GM18526 (cell line): Measurements from ENCODE around the gene FIBP.

Experiments used
- POLR2A ChIP-seq: IDR thresholded peaks from 3 replicates; pipeline ENCODE4 v1.6.1; 2011; ENCODE audit not compliant: insufficient read length; ENCODE audit errors: extremely low read depth

The FIBP gene

DNA sequence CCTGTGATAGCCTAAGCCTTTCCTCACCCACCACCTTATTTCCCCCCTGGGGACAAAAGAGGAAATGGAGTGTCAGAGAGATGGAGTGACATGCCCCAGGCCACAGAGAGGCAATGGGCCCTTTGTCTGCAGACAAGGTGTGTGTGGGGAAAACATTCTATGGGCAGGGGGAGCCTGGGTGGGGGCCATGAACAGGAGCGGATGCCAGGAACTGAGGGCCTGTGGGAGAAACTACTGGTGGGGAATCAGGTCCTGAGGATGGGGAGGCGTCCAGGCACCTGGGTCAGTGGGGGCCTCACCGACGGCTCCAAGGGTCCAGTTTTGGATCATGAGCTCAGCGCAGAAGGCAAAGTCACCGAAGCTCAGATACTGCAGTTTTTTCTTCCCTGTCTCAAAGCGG, 3.0 kb downstream of the FIBP start:
- no peak for TF ChIP-seq POLR2A

- TF ChIP-seq POLR2A, result no peak
Measured at GRCh38 chr11:65884716-65885092, 3.6 kb downstream of the FIBP start.

GRCh38 chr11:65883786-65884715, 4.2 kb downstream of the FIBP start:
- no peak for TF ChIP-seq POLR2A

DNA sequence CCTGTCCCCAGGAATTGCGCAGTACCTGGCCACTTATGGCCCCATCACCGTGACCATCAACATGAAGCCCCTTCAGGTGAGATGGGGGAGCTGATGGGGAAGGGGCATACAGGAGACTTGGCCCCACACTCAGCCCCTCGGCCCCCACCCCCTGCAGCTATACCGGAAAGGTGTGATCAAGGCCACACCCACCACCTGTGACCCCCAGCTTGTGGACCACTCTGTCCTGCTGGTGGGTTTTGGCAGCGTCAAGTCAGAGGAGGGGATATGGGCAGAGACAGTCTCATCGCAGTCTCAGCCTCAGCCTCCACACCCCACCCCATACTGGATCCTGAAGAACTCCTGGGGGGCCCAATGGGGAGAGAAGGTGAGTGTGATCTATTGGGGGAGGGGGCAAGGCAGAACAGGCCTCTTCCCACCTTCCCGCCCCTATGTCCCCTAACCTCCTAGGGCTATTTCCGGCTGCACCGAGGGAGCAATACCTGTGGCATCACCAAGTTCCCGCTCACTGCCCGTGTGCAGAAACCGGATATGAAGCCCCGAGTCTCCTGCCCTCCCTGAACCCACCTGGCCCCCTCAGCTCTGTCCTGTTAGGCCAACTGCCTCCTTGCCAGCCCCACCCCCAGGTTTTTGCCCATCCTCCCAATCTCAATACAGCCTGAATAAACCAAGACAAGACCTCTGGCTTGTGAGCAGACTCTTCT, 5.1 kb downstream of the FIBP start:
- no peak for TF ChIP-seq POLR2A

GRCh38 chr11:65882120-65883057, 5.9 kb downstream of the FIBP start:
- no peak for TF ChIP-seq POLR2A

- no peak for TF ChIP-seq POLR2A
Measured at GRCh38 chr11:65880844-65881421, 7.3 kb downstream of the FIBP start.

- no peak for TF ChIP-seq POLR2A
Measured at GRCh38 chr11:65880027-65880426, 8.2 kb downstream of the FIBP start.

GRCh38 chr11:65879617-65880016, 8.7 kb downstream of the FIBP start, which contains the start of gene CTSW:
Gene CTSW, plus strand, starts transcription at chr11:65879837. Its CDS starts 18 bp downstream, at chr11:65879855.
- TF ChIP-seq POLR2A, result no peak

DNA sequence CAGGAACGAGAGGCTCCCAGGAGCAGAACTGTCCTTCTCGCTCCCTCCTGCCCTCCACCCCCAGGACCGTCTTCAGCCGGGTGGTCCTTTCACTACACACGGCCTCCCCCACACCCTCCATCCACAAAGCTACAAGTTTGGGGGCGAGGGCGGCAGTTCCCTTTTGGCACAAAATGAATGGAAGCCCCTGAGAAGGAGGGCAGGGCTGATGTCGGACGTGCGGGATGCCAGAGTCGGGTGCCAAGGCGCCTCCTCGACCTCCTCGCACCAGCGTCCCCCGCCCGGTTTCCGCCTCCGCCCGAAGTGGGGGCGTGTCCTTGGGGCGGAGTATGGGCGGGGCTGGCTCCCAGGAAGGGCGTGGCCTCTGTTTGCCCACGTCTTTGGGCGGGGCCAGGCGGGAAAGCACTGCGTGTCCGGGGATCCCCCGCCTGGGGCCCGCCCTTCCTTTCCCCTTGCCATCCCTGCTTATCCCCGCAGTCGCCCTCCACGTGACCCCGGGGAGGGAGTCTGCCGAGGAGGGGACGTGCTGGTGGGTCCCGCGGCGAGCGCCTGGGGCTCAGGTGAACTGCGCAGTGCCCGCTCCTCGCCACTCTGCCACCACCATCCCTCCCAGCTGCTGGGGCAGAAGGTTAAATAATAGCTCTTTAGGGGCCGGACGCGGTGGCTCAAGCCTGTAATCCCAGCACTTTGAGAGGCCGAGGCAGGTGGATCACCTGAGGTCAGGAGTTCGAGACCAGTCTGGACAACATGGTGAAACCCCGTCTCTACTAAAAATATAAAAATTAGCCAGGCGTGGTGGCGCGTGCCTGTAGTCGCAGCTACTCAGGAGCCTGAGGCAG, 14.7 kb downstream of the FIBP start:
- peak; percentile 84 for TF ChIP-seq POLR2A

- TF ChIP-seq POLR2A, result no peak
Measured at GRCh38 chr11:65872586-65873317, 15.5 kb downstream of the FIBP start, which contains the start of gene EFEMP2. Gene EFEMP2, minus strand, starts transcription at chr11:65872800. Its CDS starts 446 bp downstream, at chr11:65872354.

GRCh38 chr11:65871811-65872548, 16.3 kb downstream of the FIBP start:
- TF ChIP-seq POLR2A, result no peak
